LNCAP (cell line): ENCODE measurements around the gene CDH10.

ENCODE experiments used
- TF ChIP-seq, protein P1 (sequence below): fragments of 450-650 bp; IDR thresholded peaks from 2 replicates; pipeline ENCODE4 v1.5.1; 2017; ENCODE audit warnings: mild to moderate bottlenecking

The CDH10 gene

DNA sequence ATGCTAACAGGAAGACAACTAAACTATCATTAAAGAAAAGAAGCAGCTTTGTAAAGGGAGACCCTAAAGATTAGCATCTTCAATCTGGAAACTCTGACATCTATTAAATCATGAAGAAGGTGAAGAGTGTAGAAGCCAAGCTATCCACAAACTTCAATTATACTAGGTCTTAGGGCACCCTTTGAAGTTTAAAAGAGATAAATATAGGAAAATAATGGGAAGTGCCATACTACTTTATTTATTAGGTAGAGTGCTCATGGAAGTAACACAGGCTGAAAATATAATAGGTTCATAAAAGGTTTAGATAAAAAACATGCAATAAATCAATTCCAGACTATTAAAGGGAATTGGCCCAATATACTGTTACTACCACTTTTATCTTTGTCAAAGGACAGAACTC is 19.9 kb downstream of the CDH10 start:
- TF ChIP-seq, protein P1, sequence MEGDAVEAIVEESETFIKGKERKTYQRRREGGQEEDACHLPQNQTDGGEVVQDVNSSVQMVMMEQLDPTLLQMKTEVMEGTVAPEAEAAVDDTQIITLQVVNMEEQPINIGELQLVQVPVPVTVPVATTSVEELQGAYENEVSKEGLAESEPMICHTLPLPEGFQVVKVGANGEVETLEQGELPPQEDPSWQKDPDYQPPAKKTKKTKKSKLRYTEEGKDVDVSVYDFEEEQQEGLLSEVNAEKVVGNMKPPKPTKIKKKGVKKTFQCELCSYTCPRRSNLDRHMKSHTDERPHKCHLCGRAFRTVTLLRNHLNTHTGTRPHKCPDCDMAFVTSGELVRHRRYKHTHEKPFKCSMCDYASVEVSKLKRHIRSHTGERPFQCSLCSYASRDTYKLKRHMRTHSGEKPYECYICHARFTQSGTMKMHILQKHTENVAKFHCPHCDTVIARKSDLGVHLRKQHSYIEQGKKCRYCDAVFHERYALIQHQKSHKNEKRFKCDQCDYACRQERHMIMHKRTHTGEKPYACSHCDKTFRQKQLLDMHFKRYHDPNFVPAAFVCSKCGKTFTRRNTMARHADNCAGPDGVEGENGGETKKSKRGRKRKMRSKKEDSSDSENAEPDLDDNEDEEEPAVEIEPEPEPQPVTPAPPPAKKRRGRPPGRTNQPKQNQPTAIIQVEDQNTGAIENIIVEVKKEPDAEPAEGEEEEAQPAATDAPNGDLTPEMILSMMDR: no peak

DNA sequence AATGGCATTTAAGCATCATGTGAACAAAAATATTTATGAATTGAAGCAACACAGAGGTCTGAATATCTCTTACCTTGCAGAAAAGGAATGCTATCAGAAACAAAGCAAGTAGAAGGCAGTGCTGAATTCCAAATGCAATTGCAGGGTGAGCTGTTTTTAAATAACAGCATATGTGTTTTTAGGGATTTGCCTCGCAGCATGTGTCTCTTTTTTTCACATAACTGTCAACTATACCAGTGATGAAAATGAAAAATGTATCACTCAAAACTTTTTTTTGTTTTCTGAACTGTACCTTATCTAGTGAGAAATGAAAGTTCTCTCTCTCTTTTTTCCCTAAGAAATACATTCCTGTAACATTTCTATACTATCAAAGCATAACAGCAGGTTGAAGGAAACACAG is 21.2 kb downstream of the CDH10 start:
- TF ChIP-seq, protein P1: no peak

DNA sequence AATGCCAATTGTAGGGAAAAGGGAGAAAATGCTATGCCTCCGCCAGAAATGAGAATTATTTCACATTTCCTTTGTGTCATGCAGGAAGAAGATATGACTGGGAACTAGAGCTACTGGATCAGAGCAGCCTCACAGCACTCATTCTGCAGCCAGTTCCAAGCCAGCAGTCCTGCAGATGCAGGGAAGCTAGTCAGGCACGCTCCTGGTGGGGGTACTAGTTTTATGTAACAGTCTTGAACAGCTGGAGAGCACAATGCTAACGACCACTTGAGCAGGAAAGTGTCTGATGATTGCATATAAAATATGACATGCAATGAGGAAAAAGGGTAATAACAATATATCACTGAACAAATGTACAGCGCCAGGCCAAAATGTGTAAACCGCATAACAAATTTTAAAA is 21.7 kb downstream of the CDH10 start:
- TF ChIP-seq, protein P1: no peak

DNA sequence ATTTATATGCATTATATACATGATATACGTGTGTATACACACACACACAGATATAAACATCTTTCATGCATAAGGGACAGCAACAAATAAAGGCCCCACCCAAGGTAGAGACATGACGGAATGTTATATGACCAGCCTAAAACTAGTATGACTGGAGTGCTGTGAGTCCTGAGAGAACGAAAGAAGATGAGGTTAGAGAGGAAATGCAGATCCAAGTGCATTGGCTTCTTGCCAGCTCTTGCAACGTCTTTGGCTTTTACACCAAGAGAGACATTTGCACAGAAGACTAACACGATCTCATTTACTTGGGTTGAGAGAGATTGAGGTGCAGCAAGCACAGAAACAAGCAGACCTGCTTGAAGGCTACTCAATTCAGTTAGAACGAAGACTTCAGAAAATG is 23.0 kb downstream of the CDH10 start:
- TF ChIP-seq, protein P1: no peak

DNA sequence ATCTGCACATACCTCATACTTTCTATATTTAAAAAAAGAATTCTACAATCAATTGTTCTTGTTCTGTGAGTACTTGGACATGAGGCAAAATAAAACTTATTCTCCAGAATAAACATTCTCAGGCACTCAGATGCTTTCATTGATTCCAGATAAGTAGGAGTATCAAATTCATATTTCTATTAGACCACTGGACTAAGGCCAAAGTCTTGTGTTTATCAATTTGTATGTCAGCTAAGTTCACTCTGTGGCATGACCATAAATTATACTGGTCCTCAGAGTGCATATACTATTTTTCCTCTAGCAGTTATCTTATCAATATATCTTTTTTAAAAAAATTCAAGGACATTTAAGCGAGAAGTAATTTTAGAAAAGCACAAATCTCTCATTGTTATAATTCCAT is 28.2 kb downstream of the CDH10 start:
- TF ChIP-seq, protein P1: no peak

DNA sequence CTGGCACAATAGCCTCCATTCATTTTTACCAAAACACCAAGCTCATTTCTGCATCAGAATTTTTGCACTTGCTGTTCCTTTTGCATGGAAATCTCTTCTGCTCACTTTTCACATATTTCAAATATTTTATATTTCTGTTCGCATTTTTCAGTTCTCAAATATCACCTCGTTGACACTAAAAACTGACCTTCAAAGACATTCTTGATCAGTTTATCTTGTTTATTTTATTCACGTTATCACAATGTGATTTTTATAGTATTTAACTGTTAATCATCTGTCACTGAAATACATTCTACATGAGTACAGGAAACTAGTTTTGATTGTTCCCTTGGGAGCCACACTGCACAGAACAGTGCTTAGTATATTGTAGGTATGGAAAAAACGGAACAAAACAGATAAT is 29.6 kb downstream of the CDH10 start:
- TF ChIP-seq, protein P1: no peak

DNA sequence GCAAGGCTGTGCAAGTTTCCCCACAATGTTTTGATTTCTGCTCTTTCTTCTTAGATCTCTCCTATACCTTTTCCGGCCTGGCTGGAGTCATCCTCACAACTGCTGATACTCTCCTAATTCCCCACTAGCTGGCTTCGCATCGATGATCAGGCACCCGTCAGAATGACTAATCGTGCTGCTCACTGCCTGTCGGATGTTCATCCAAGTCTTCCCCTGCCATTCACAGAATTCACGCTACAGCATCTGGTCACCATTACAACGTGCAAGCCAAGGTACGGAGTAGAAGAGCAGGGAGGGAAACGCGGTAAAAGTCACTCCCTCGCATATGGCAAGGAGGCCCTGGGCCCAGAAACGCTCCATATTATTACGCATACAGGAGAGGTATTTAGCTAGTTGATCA is 35.1 kb downstream of the CDH10 start:
- TF ChIP-seq, protein P1: no peak

DNA sequence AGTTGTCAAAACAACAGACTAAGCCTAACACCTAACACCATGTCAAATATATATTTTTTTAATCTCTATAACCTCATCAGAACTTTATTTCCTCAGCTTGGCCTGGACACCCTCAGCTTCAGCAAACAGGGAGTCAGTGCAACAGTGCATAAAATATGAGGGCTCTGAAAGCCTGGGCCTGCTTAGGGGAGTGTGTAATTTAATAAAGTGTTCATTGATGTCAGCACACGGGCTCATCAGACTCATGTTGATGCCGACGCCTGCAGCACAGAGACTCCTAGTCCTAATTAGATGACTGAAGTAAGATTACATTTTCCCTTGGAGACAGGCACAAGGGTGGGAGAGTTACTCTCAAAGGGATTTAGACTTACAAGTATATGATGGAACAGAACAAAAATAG is 37.8 kb downstream of the CDH10 start:
- TF ChIP-seq, protein P1: no peak
